AG09309 (cell line): ENCODE data around the gene PTPN6.

Experiments
- DNase-seq: peaks from one replicate; pipeline ENCODE4 v3.0.0-alpha.2; 2010; ENCODE audit warnings: low read depth
- H3K4me3 ChIP-seq: 2 replicates; pipeline ENCODE4 v1.5.1; 2011; ENCODE audit warnings: mild to moderate bottlenecking, low read depth, low read length, moderate library complexity; ENCODE audit not compliant: control insufficient read depth
- CTCF ChIP-seq: IDR thresholded peaks from 2 replicates; pipeline ENCODE4 v1.5.1; 2011; ENCODE audit warnings: mild to moderate bottlenecking, low read depth, low read length, inconsistent platforms; ENCODE audit not compliant: insufficient read depth, control insufficient read depth; ENCODE audit errors: missing control alignments

Gene PTPN6

DNA sequence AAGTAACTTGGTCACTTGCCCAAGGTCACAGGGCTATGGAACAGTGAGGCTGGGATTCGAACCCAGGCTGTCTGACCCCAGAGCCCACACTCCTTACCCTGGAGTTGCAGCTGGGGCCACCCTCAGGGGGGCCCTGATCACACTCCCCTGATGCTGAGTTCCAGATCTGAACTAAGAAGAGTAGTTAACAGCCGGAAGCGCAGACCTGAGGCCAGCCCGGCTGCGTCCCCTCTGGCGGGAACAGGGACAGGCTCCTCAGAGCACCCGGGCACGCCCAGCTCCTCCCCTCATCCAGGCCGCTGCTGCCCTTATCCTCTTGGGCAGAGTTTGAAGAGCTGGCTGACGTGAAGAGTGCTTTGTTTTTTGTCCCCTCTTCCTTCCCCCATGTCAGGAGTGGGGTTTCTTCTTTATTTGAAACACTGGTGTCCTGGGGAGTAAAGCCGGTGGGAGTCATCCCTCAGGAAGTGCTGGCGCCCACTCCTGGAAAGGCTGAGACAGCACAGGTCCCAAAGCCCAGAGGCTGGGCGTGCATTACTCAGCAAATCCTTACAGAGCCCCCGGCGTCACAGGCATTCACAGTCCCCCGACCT is 10.6 kb downstream of the PTPN6 start:
- no peak for DNase-seq
- TF ChIP-seq CTCF: peak; percentile 55
- no peak overlapping the region for H3K4me3 ChIP-seq

- no peak for DNase-seq
- H3K4me3 ChIP-seq: no peak overlapping the region
- no peak for TF ChIP-seq CTCF
Observed at GRCh38 chr12:6962285-6963015, 11.3 kb downstream of the PTPN6 start.

DNA sequence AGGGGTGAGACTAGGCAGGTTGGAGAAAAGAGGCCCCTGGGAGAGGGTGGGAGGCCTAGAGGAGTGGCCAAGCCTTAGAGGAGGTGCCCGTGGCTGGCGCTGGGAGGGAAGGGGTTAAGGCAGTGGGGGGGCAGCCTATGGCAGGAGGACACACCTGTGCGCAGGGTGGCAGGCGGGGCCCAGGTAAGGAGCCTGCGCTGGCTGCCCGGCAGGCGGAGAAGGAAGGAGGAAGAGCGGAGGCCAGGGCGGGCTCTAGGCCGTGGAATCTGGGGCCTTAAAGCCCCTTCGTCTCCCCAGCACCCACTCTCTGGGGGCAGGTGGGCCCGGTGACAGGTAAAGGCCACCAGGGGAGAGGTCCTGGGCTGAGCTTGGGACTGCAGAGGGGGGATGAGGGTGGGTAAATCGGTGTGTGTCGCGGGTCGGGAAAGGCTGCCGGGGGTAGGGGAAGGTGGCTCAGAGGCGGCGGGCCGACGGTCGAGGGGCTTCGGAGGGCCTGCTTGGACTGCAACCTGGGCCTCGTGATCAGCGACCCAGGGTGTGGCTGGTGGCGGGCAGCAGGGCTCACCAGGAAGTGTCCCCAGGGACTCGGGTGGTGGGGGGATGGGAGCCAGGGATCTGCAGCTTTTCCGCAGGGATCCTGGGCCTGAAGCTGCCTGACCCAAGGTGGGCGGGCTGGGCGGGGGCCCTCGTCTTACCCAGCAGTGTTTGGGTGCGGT is 12.0 kb downstream of the PTPN6 start:
- no peak overlapping the region for H3K4me3 ChIP-seq
- TF ChIP-seq CTCF: no peak
- no peak for DNase-seq

DNA sequence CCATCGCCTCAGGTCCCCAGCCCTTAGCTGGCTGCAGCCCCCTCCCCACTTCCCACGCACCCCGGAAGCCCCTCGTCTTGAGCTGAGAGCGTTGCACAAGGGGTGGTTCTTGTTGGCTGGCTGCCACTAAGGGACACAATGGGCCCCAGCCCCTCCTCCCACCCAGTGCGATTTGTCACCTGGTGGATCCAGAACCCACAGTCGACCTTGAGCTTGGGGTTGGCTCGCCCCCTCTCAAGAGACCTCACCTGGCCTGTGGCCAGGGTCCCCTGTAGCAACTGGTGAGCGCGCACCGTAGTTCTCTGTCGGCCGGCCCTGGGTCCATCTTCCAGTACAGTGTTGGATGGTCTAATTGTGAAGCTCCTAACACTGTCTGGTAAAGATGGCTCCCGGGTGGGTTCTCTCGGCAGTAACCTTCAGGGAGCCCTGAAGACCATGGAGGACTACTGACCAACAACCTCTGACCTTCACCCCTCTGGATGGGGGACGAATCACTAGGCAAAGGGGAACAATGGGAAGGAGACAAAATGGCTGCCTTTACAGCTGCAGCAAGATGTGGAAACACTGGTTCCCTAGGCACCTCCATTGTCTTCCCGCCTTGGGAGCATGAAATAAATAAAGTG is 12.7 kb downstream of the PTPN6 start:
- TF ChIP-seq CTCF: no peak
- DNase-seq: no peak
- no peak overlapping the region for H3K4me3 ChIP-seq

DNA sequence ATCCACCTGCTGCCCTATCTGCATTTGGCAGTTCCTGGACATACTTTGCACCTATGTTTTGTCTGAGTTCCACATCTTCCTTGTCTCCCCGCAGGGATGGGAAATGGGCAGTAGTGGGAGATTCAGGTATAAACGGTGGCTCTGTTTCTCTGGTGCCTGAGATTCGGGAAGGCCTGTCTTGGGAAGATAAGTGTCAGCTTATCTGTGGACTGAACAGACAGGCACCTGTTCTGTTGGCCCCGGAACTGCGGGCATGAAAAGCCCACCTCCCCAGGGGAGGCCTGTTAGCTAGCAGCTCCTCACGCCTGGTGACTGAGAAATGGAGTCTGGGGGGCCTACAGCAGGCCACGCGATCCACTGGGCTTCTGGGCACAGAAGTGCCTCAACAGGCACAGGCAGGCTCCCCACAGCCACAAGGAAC is 13.5 kb downstream of the PTPN6 start:
- TF ChIP-seq CTCF: no peak
- H3K4me3 ChIP-seq: no peak overlapping the region

GRCh38 chr12:6965026-6965661 is 14.0 kb downstream of the PTPN6 start:
- H3K4me3 ChIP-seq: no peak overlapping the region
- peak; percentile 94 for TF ChIP-seq CTCF
- peak; percentile 55 for DNase-seq

More for the DNA sequence above, 13.5 kb downstream of the PTPN6 start:
- no peak for DNase-seq
